ENCODE measurements around the gene TFIP11.

Gene TFIP11

DNA sequence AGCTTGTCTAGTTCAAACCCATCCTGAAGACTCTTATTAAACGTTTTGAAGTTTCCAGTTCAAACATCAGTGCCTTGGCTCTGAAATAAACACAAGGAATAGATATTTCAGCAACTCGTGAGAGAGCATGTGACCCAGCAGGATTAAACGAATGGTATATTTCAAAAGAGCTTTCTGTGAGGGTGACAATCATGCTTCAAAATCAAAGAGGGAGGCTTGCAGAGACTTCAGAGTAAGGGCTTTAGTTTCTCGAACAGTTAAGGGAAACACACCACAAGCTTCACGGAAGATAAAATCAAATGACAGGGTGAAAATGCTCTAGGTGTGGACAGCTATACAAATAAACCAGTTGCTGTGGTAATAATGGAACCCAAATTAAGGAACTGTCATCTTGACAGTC, 30.1 kb downstream of the TFIP11 start:
- H3K9ac ChIP-seq (ENCODE audit: low read depth, low read length), result no peak overlapping the region
- peaks cover 15% of the 10 kb centered on the region for H3K4me1 ChIP-seq (ENCODE audit: control insufficient read depth, insufficient read depth, low read length)
- H3K36me3 ChIP-seq (ENCODE audit: control insufficient read depth, insufficient read depth, low read length), result peaks cover 11% of the 10 kb centered on the region
- no peaks in the 10 kb centered on the region for H3K9me3 ChIP-seq (ENCODE audit: control insufficient read depth, insufficient read depth, low read length)
- no peak overlapping the region for H3K4me3 ChIP-seq (ENCODE audit: low read depth, low read length)
- no peaks in the 10 kb centered on the region for H3K27me3 ChIP-seq (ENCODE audit: control insufficient read depth, insufficient read depth, low read length)

DNA sequence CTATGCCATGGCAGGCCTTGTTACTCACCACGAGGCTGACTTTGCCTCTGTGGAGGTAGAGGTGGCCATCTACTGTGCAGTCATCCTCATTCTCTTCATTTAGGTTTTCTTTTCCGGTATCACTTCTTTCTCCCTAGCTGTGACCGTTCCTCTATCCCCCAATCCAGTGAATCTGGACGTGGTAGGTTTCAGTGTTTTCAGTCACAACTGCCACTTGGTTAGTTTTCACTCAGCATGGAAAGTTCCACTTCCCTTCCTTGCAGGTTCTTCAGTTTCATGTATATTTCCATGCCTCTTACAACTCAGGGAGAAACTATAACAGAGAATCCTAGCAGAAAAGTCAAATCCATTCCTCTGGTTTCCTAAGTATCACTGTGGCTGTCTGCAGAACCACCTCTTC, 30.6 kb downstream of the TFIP11 start:
- no peaks in the 10 kb centered on the region for H3K9me3 ChIP-seq (ENCODE audit: control insufficient read depth, insufficient read depth, low read length)
- H3K36me3 ChIP-seq (ENCODE audit: control insufficient read depth, insufficient read depth, low read length), result peaks cover 15% of the 10 kb centered on the region
- H3K4me3 ChIP-seq (ENCODE audit: low read depth, low read length), result no peak overlapping the region
- no peaks in the 10 kb centered on the region for H3K27me3 ChIP-seq (ENCODE audit: control insufficient read depth, insufficient read depth, low read length)
- peak overlapping the region; percentile 62 for H3K9ac ChIP-seq (ENCODE audit: low read depth, low read length)
- H3K4me1 ChIP-seq (ENCODE audit: control insufficient read depth, insufficient read depth, low read length), result peaks cover 15% of the 10 kb centered on the region

DNA sequence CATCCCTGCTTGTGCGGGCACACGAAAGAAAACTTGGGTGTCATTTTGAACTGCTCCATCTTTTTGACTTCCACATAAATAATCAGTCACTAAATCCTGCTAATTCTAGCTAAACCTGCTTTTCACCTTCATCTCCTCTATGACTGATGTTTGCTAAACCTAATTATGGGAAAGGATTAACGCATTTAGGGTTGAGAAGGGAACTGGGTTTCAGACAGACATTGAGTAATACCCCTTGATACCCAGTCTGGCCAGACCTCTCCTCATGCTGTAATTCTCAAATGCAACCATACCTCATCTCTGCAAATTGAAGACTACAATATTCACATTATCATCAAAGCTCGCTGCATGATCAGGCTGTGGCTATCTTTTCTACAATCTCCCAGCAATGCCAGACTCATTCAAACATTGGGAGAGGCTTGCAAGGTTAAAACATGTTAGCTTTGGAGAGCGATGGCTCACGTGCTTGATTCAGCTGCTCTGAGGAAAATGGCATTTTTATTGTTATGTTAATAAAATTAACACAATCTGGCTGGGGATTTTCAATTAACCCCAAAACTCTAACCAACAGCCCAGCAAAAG, 31.1 kb downstream of the TFIP11 start:
- Histone ChIP-seq H3K9me3 (ENCODE audit: control insufficient read depth, insufficient read depth, low read length) (no peaks in the 10 kb centered on the region), H3K4me3 (ENCODE audit: low read depth, low read length) (no peak overlapping the region), H3K9ac (ENCODE audit: low read depth, low read length) (peak overlapping the region; percentile 62), H3K4me1 (ENCODE audit: control insufficient read depth, insufficient read depth, low read length) (peaks cover 15% of the 10 kb centered on the region), H3K27me3 (ENCODE audit: control insufficient read depth, insufficient read depth, low read length) (no peaks in the 10 kb centered on the region), H3K36me3 (ENCODE audit: control insufficient read depth, insufficient read depth, low read length) (peaks cover 16% of the 10 kb centered on the region)

DNA sequence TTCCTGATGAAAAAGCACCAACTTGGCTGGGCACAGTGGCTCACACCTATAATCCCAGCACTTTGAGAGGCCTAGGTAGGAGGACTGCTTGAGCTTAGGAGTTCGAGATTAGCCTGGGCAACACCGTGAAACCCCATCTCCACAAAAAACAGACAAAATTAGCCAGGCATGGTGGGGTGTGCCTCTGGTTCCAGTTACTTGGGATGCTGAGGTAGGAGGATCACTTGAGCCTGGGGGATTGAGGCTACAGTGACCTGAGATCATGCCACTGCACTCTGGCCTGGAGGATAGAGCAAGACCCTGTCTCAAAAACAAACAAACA, 31.7 kb downstream of the TFIP11 start:
- no peak overlapping the region for H3K4me3 ChIP-seq (ENCODE audit: low read depth, low read length)
- H3K9ac ChIP-seq (ENCODE audit: low read depth, low read length), result no peak overlapping the region
- H3K36me3 ChIP-seq (ENCODE audit: control insufficient read depth, insufficient read depth, low read length), result peaks cover 16% of the 10 kb centered on the region
- H3K9me3 ChIP-seq (ENCODE audit: control insufficient read depth, insufficient read depth, low read length), result no peaks in the 10 kb centered on the region
- no peaks in the 10 kb centered on the region for H3K27me3 ChIP-seq (ENCODE audit: control insufficient read depth, insufficient read depth, low read length)
- H3K4me1 ChIP-seq (ENCODE audit: control insufficient read depth, insufficient read depth, low read length), result peaks cover 15% of the 10 kb centered on the region

GRCh38 chr22:26479792-26480610, 32.3 kb downstream of the TFIP11 start:
- H3K9me3 ChIP-seq (ENCODE audit: control insufficient read depth, insufficient read depth, low read length), result no peaks in the 10 kb centered on the region
- H3K27me3 ChIP-seq (ENCODE audit: control insufficient read depth, insufficient read depth, low read length), result no peaks in the 10 kb centered on the region
- peak overlapping the region; percentile 5 for H3K4me3 ChIP-seq (ENCODE audit: low read depth, low read length)
- H3K4me1 ChIP-seq (ENCODE audit: control insufficient read depth, insufficient read depth, low read length), result peaks cover 14% of the 10 kb centered on the region
- H3K36me3 ChIP-seq (ENCODE audit: control insufficient read depth, insufficient read depth, low read length), result peaks cover 16% of the 10 kb centered on the region
- H3K9ac ChIP-seq (ENCODE audit: low read depth, low read length), result peak overlapping the region; percentile 28

DNA sequence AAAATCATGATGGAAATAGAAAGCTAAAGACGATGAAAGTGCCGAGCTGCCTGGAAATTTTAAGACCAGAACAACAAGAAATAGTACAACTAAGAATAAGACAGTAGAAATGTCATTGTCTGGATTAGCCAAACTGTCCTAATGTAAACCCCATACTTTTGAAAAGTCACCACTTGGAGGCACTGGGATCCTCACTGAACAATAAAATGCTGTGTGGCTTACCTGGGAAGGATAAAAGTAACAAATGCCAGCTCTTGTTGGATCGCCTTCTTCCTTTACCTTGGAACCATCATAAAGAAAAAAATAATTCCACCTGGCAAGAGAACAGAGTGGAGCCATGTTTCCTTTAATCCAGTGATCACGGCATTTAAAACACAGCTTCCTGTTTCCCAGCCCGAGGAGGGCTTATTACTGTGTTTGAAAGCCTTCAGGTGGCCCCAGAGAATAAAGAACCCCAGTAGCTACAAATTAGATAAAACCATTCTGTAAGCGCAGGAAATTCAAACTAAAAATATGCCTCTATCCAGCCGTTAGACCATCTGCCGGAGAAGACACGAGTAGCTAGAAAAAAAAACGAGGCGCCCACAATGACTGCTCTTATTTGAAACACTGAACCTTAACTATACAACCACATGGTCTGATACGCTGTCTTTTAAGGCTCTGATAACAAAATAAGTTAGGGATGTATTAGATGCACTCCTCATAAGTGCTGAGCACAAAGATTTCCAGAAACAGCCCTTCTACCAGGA, 33.1 kb downstream of the TFIP11 start:
- peaks cover 16% of the 10 kb centered on the region for H3K36me3 ChIP-seq (ENCODE audit: control insufficient read depth, insufficient read depth, low read length)
- H3K27me3 ChIP-seq (ENCODE audit: control insufficient read depth, insufficient read depth, low read length), result no peaks in the 10 kb centered on the region
- H3K9me3 ChIP-seq (ENCODE audit: control insufficient read depth, insufficient read depth, low read length), result no peaks in the 10 kb centered on the region
- H3K9ac ChIP-seq (ENCODE audit: low read depth, low read length), result peak overlapping the region; percentile 28
- peaks cover 13% of the 10 kb centered on the region for H3K4me1 ChIP-seq (ENCODE audit: control insufficient read depth, insufficient read depth, low read length)
- peak overlapping the region; percentile 5 for H3K4me3 ChIP-seq (ENCODE audit: low read depth, low read length)

DNA sequence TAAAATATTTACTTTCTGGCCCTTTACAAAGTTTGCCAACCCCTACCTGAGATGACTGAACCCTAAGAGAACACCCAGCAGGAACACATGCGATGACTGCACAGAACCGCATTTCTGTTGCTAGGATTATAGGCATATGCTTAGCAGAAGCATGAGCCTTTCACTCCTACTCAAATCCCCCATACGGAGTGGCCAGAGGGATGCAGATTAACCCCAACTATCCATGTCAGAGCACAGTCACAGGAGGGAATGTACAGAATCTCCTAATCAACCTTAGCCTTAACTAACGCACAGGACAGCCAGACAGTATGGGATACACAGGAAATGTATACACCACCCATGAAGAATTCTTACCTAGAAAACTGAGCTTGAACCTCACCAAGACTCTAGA, 34.9 kb downstream of the TFIP11 start:
- peaks cover 7% of the 10 kb centered on the region for H3K4me1 ChIP-seq (ENCODE audit: control insufficient read depth, insufficient read depth, low read length)
- peaks cover 23% of the 10 kb centered on the region for H3K36me3 ChIP-seq (ENCODE audit: control insufficient read depth, insufficient read depth, low read length)
- H3K9me3 ChIP-seq (ENCODE audit: control insufficient read depth, insufficient read depth, low read length), result no peaks in the 10 kb centered on the region
- no peak overlapping the region for H3K4me3 ChIP-seq (ENCODE audit: low read depth, low read length)
- H3K9ac ChIP-seq (ENCODE audit: low read depth, low read length), result no peak overlapping the region
- no peaks in the 10 kb centered on the region for H3K27me3 ChIP-seq (ENCODE audit: control insufficient read depth, insufficient read depth, low read length)

GRCh38 chr22:26476705-26477340, 35.5 kb downstream of the TFIP11 start:
- Histone ChIP-seq H3K4me1 (ENCODE audit: control insufficient read depth, insufficient read depth, low read length) (peaks cover 6% of the 10 kb centered on the region), H3K27me3 (ENCODE audit: control insufficient read depth, insufficient read depth, low read length) (no peaks in the 10 kb centered on the region), H3K4me3 (ENCODE audit: low read depth, low read length) (no peak overlapping the region), H3K9ac (ENCODE audit: low read depth, low read length) (no peak overlapping the region), H3K9me3 (ENCODE audit: control insufficient read depth, insufficient read depth, low read length) (no peaks in the 10 kb centered on the region), H3K36me3 (ENCODE audit: control insufficient read depth, insufficient read depth, low read length) (peaks cover 23% of the 10 kb centered on the region)

GRCh38 chr22:26474682-26475081, 37.6 kb downstream of the TFIP11 start:
- H3K4me1 ChIP-seq (ENCODE audit: control insufficient read depth, insufficient read depth, low read length), result no peaks in the 10 kb centered on the region
- H3K9ac ChIP-seq (ENCODE audit: low read depth, low read length), result no peak overlapping the region

GRCh38 chr22:26471522-26471921, 40.8 kb downstream of the TFIP11 start:
- H3K36me3 ChIP-seq (ENCODE audit: control insufficient read depth, insufficient read depth, low read length), result peaks cover 28% of the 10 kb centered on the region

More at GRCh38 chr22:26474682-26475081, 37.6 kb downstream of the TFIP11 start:
- H3K36me3 ChIP-seq (ENCODE audit: control insufficient read depth, insufficient read depth, low read length), result peaks cover 29% of the 10 kb centered on the region
- no peaks in the 10 kb centered on the region for H3K27me3 ChIP-seq (ENCODE audit: control insufficient read depth, insufficient read depth, low read length)
- H3K9me3 ChIP-seq (ENCODE audit: control insufficient read depth, insufficient read depth, low read length), result no peaks in the 10 kb centered on the region
- no peak overlapping the region for H3K4me3 ChIP-seq (ENCODE audit: low read depth, low read length)

GRCh38 chr22:26470807-26471206, 41.5 kb downstream of the TFIP11 start:
- no peaks in the 10 kb centered on the region for H3K4me1 ChIP-seq (ENCODE audit: control insufficient read depth, insufficient read depth, low read length)
- H3K36me3 ChIP-seq (ENCODE audit: control insufficient read depth, insufficient read depth, low read length), result peaks cover 35% of the 10 kb centered on the region
- H3K4me3 ChIP-seq (ENCODE audit: low read depth, low read length), result no peak overlapping the region
- H3K9me3 ChIP-seq (ENCODE audit: control insufficient read depth, insufficient read depth, low read length), result no peaks in the 10 kb centered on the region
- no peak overlapping the region for H3K9ac ChIP-seq (ENCODE audit: low read depth, low read length)
- no peaks in the 10 kb centered on the region for H3K27me3 ChIP-seq (ENCODE audit: control insufficient read depth, insufficient read depth, low read length)

More at GRCh38 chr22:26471522-26471921, 40.8 kb downstream of the TFIP11 start:
- H3K9ac ChIP-seq (ENCODE audit: low read depth, low read length), result no peak overlapping the region
- H3K4me1 ChIP-seq (ENCODE audit: control insufficient read depth, insufficient read depth, low read length), result no peaks in the 10 kb centered on the region
- no peaks in the 10 kb centered on the region for H3K9me3 ChIP-seq (ENCODE audit: control insufficient read depth, insufficient read depth, low read length)
- H3K4me3 ChIP-seq (ENCODE audit: low read depth, low read length), result no peak overlapping the region
- no peaks in the 10 kb centered on the region for H3K27me3 ChIP-seq (ENCODE audit: control insufficient read depth, insufficient read depth, low read length)

Data from iPS-15b (cell line).